NCI-H2196 (cell line): Measurements from ENCODE around the gene SLC15A2.
A peak's percentile ranks its signal among the peaks of the same experiment; 100 is the strongest.
"Not testable (repeated sequence)": the region's sequence is repeated elsewhere in the genome, so short reads cannot be mapped to it uniquely, and the experiment has no call there.

Source experiments
- DNase-seq: peaks from one replicate; lab custom pipeline; 2025; ENCODE audit not compliant: unreplicated experiment; lab: John Stamatoyannopoulos, UW

SLC15A2 gene

DNA sequence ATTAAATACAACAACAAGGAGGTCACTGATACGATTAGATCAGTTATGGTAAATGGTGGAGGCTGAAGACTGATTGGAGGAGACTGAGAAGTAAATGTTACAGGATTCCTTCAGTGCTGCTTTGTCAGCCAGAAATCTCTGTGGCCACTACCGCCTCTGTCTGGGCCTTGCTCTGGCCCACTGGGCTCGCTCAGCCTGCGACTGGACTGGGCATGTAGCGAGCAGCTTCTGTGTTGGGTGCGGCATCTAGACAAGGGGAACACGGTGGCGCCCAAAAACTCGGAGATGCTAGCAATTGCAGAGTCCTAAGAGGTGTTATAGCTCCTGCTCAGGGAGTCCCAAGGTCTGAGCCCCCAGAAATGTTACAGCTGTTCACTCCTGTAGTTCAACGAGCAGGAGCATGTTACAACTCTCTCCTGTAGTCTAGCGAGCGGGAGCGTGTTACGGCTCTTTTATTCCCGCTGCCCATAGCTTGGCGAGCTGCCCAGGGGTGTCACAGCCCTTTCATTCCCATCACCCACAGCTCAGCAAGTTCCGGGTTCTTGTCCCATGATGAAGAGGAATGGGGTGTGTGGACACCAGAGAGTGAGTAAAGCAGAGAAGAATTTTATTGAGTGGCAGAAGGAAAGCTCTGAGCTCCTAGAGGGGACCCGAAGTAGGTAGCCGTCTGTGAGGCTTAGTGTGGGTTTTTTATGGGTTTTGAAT lies 24.7 kb downstream of the SLC15A2 start:
- no peak for DNase-seq

DNA sequence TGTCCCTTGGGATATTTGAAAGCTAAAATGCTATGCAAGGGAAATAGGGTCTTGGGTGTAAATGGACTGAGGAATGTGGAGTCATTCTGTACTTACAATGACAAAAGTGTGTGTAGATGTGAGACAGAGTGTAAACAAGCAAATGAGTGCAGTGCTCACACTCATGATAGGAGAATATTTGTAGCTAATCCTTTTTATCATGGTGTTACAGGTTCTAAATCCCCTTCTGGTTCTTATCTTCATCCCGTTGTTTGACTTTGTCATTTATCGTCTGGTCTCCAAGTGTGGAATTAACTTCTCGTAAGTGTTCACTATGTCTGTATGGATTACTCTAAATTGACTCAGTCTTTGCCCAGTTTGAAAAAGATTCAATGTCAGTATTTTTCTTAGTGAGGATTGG lies 30.5 kb downstream of the SLC15A2 start:
- no peak for DNase-seq

DNA sequence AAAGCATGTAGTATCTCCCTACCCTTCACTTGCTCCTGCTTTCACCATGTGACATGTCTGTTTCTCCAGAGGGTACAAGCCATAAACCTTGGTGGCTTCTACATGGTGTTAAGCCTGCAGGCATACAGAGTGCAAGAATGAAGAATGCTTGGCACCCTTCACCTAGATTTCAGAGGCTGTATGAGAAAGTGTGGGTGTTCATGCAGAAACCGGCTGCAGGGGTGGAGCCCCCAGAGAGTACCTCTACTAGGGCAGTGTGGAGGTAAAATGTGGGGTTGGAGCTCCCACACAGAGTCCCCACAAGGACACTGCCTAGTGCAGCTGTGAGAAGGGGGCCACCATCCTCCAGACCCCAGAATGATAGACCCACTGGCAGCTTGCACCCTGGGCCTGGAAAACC lies 32.2 kb downstream of the SLC15A2 start:
- no peak for DNase-seq

DNA sequence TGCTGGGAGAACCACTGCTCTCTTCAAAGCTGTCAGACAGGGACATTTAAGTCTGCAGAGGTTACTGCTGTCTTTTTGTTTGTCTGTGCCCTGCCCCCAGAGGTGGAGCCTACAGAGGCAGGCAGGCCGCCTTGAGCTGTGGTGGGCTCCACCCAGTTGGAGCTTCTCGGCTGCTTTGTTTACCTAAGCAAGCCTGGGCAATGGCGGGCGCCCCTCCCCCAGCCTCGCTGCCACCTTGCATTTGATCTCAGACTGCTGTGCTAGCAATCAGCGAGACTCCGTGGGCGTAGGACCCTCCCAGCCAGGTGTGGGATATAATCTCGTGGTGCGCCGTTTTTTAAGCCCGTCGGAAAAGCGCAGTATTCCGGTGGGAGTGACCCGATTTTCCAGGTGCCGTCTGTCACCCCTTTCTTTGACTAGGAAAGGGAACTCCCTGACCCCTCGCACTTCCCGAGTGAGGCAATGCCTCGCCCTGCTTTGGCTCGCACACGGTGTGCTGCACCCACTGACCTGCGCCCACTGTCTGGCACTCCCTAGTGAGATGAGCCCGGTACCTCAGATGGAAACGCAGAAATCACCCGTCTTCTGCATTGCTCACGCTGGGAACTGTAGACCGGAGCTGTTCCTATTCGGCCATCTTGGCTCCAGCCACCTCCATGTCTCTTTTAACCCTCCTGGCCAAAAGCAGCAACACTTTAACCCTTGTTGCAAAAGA lies 44.1 kb downstream of the SLC15A2 start:
- DNase-seq, result not testable (repeated sequence)

DNA sequence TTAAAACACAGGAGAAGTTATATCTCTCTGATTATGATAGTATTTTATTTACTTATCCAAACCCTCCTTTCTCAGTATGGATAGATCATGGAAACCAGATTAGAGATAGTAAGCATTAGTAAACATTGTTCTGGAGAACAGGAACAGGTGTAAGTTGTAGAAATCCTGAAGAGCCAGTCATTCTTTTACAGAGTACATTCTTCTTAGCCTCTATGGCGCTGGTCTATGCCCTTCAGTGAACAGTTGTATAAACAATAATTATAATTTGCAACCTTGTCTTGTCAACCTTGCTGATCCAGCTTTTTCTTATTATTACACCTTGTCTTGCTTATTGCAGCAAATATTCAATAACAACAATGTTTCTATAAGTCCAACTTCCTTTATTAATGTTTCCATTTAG lies 47.4 kb downstream of the SLC15A2 start:
- DNase-seq, result no peak

DNA sequence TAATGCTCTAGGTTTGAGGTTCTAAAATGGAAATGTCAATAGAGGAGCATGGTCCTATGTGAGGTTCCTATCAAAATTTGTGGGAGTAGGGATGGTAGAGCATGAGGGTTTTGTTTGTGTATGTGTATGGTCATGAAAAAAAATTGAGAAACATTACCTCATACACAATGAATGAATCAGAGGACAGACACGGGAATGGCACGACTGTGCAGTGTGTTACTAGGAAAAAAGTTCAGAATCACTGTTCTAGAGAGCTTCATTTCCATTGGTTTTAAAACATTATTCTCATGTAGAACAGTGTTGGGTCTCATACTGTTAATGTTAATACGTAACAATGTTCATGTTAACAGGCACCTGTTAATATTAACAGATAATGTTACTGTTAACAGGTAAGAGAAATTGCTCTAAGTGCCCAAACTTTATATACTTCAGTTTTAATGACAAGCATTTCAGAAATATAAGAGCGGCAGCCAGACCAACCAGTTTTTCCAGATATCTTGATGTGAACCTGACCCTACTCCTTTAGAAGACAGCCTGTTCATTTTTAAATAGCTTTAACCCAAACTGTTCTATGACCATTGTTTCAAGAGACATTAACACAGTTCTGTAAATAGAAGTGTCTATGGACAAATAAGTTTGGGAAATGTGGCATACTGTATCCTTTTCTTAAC lies 48.0 kb downstream of the SLC15A2 start:
- peak; percentile 42 for DNase-seq

DNA sequence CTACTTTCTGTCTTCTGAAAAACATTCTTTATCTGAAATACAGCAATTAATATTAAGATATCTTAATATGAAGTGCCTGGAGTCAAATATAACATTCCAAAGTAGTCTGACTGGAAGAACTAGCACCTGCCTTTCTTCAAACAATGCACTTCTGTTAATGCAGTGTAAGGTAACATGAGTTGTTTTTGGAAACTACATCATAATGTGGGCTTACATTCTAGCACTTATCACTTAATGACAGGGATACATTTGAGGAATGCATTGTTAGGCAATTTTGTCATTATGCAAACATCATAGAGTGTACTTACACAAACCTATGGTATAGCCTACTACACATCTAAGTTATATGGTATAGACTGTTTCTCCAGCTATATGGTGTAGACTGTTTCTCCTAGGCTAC lies 49.2 kb downstream of the SLC15A2 start:
- DNase-seq, result peak; percentile 31

DNA sequence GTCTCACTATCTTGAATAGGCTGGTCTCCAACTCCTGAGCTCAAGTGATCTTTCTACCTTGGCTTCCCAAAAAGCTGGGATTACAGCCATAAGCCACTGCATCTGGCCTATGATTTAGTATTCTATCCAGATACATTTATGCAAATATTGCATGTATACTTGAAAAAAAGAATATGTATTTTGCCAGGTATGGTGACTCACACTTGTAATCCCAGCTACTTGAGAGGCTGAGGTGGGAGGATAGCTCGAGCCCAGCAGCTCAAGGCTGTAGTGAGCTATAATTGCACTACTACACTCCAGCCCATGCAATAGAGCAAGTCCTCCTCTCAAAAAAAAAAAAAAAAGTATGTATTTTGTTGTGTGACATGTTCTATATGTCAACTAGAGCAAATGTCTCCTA lies 54.4 kb downstream of the SLC15A2 start:
- DNase-seq, result no peak

DNA sequence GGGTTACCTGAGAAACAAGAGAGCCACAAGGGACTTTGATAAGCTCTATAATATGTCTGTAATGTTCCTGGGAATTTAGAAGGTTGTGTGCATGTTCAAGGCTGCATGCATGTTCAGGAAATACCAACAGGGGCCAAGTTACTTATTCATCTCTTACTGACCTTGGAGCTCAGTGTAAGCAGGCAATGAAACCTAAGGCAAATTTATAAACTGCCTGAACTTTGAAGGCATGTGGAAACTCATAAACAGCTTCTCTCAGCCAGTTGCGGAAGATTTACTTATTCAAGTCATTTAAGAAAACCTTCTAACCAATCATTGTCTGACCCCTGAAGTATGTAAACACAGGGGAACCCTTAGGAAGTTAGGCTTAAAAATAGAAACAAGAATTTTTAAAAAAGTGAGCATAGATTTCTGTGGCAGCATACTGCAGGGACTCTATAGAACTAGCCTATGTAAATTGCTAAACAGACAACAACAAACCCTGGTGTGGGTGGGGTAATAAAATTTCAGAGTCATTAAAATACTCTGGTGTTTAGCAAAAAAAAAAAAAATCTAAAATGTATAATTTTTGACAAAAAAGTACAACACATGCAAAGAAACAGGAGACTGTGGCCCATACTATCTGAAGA lies 57.2 kb downstream of the SLC15A2 start:
- DNase-seq, result no peak

DNA sequence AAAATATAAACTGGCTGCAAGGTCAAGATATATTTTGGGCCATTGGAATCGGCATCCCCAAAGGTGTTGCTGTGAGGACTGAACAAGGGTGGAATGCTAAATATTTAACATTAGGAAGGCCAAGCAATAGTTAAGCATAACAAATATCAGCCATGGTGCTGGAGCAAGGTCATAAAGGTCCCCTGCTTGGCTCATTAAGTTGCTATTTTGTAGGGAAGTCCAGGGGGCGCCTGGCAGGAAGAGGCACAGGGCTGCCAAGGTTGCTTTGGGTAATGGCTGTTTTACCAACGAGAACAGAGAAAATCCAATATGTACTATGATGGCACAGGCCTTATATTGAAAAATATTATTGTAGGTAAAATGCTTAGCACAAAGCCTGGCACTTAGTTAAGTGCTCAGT lies 62.2 kb downstream of the SLC15A2 start:
- no peak for DNase-seq

DNA sequence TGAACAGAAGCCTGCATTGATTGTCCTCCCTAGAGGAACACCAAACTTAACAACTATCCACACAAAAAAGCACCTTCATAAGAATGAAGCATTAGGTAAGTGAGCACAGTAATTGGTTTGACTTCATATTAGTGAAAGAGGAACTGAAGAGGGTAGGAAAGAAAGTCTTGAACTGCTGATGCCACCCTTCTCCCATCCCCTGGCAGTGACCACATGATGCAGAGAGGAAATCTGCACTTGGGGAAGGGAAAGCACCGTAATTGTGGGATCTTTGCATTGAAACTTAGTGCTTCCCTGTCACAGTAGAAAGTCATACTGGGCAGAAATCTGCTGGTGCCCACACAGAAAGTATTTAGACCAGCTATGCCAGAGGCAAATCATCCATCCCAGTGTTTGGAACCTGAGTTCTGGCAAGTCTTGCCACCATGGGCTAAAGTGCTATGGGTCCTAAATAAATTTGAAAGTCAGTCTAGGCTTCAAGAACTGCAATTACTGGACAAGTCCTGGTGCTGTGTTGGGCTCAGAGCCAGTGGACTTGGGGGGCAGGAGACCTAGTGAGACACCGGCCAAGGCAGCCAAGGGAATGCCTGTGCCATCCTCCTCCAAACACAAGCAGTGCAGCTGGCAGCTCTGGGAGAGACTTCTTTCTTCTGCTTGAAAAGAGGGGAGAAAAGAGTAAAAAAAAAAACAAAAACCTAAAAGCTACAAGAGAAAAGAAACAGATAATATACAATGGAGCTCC lies 63.6 kb downstream of the SLC15A2 start:
- no peak for DNase-seq

DNA sequence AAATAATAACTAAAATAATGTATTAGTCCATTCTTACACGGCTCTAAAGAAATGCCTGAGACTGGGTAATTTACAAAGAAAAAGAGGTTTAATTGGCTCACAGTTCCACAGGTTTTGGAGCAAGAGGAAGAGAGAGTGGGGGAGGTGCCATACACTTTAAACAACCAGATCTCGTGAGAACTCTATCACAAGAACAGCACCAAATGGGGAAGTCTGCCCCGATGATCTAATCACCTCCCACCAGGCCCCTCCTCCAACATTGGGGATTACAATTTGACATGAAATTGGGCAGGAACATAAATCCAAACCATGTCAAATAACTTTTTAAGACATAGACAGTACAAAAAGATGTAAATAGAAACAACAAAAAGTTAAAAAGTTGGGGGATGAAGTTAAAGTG lies 64.6 kb downstream of the SLC15A2 start:
- no peak for DNase-seq

DNA sequence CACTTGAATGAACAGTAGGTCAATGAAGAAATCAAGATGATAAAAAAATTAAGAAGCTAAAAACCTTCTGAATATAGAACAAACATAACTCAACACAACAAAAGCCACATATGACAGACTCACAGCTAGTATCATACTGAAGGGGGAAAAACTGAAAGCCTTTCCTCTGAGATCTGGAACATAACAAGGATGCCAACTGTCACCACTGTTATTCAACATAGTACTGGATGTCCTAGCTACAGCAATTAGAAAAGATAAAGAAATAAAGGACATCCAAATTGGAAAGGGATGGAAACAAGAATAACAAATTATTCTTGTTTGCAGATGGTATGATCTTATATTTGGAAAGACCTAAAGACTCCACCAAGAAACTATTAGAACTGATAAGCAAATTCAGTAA lies 67.1 kb downstream of the SLC15A2 start:
- no peak for DNase-seq

DNA sequence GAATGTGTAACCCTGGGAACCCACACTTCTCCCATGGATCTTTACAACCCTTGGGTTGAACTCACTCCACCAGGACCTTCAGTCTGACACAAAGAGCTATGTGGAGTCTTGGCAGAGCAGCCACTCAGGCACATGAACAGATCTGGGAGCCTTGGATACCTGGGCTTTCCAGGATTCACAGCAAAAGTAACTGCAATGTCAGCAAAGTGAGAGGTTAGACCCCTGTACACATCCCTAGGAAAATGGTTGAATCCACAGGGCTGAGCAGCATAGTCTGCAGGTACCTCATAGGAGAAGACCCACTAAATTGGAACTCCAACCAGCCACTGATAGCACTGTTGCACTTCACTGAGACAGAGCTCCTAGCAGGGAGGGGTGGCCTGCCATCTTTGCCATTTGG lies 68.2 kb downstream of the SLC15A2 start:
- no peak for DNase-seq

DNA sequence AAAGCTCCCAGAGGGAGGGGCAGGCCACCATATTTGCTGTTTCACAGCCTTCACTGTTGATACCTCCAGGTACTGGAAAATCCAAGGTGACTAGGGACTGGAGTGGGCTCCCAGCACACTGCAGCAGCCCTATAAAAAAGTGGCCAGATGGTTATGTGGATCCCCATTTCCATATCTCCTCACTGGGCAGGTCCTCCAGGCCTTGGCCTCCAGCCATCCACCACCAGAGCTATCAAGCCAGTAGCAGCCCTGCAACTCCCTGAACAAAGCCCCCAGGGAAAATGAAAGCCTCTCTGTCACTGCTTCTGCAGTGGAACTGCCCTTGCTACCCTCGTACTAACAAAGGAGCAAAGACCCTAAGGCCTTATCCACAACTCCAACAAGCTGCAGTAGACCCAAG lies 69.4 kb downstream of the SLC15A2 start:
- DNase-seq, result no peak

DNA sequence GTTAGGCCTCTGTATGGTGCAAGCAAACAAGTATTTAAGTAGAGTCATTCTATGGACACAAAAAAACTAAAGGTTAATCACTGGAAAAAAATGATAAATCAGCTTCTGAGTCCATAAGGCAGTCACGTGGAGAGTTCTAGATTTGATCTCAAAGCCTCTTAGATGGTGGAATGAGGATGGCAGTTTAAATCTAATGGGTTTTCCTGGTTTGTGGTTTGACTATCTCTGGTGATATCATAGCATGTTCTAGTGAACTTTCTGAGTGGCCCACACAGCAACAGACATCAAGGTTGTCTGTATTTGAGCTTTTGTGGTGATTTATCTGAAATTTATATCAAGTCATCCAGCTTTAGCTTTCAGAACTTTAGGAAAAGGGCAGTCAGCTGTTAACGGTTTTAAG lies 75.4 kb downstream of the SLC15A2 start:
- DNase-seq, result no peak

DNA sequence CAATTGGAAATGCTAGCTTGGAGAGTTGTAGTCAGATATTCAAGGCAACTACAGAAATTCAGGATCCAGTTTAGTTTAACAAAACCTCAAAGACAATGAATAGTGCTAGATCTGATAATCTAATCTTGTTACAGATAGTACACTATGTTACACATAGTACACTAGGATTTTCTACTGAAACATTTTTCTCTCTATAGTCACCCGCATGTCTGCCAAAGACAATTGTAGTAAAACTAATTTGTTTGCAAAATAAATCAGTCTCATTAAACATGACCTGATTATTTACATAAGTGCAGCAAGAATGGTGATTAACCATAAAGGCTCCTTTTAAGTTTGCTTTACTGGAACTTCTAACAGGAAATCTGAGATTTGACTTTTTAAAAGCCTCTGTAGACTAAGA lies 75.8 kb downstream of the SLC15A2 start:
- no peak for DNase-seq

DNA sequence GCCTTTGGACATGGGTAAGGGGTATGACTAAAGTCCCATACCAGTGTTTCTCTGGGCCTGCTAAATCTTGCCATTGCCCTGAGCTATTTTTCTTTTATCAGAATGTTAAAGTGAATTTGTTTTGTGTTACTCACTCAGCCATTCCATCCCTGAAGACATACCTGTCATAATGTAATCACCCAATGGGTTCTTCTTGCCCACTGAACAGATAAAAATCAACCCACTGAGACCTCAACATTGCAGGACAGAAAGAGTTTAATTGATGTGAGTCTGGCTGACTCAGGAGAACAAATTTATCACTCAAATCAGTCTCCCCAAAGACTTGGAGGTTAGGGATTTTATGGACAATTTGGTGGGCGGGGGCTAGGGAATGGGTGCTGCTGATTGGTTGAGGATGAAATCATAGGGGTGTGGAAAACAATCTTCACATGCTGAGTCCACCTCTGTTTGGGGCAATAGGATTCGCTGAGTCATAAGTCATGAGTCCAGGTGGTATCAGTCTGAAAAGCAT lies 80.5 kb downstream of the SLC15A2 start:
- no peak for DNase-seq

DNA sequence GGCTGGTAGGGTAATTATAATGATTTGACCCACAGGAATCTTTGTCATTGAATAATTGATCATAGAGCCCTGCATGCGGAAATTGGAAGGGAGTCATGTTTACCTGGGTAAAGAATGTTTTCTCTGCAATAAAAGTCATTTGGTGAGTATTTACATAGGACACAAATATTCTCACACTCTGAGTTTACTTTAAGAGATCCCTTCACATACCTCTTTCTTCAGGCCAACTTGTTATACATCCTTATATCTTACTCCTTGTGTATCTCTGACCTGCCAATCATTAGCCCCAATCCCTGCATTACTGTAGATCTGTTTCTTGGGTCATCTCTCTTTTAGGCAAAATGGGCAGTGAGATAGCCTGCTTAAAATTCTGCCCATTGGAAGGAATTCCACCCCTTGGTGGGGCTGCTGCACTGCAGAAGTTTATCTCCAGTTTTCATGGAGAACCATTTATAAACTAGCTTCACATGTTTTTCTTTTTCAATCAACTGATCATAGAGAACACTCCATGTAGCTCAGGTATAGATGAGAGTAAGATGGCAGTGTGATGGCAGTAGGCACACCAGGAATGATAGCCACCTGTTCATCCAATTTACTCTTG lies 81.6 kb downstream of the SLC15A2 start:
- DNase-seq, result no peak

DNA sequence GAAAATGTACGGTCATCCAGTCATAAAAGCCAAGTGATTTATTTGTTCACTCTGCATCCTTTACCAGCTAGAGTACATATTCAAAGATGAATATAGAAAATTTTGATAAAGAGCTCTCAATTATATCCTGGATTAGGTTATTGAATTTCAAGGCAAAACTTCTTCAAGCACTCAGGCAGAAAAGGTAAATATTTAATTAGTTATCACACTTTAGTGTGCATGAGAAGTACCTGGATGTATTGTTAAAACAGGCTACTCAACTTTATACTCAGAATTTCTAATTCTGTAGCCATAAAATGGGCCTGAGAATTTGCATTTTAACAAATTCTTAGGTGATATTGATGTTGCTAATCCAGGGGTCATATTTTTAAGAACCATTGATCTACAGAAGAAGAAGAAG lies 82.5 kb downstream of the SLC15A2 start:
- no peak for DNase-seq

DNA sequence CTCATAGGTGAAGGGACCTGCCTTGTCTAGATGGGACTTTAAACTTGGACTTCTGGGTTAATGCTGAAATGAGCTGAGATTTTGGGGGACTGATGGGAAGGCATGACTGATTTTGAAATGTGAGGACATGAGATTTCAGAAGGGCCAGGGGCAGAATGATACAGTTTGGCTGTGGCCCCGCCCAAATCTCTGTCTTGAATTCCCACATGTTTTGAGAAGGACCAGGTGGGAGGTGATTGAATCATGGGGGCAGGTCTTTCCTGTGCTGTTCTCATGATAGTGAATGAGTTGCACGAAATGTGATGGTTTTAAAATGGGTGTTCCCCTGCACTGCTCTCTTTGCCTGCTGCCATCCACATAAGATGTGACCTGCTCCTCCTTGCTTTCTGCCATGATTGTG lies 85.0 kb downstream of the SLC15A2 start:
- no peak for DNase-seq
